HepG2 (cell line): ENCODE measurements around the gene NOS2.

Experiments used
- BRCA1 ChIP-seq: sonication (generic); formaldehyde crosslinking; IDR thresholded peaks from 2 replicates; pipeline ENCODE4 v1.4.0; 2020; ENCODE audit warnings: missing genetic modification reagents
- NFYB ChIP-seq: sonication (generic); formaldehyde crosslinking; IDR thresholded peaks from 2 replicates; pipeline ENCODE4 v1.4.0; 2020; ENCODE audit warnings: missing genetic modification reagents
- TF ChIP-seq, protein P1 (sequence below): sonication (generic); formaldehyde crosslinking; IDR thresholded peaks from 2 replicates; pipeline ENCODE4 v1.5.0; 2020; ENCODE audit warnings: mild to moderate bottlenecking, missing genetic modification reagents, moderate library complexity
- TF ChIP-seq, protein P2 (sequence below): sonication (generic); formaldehyde crosslinking; IDR thresholded peaks from 2 replicates; pipeline ENCODE4 v1.8.0; 2022; ENCODE audit warnings: missing genetic modification reagents, mild to moderate bottlenecking, inconsistent platforms, borderline replicate concordance

DNA sequence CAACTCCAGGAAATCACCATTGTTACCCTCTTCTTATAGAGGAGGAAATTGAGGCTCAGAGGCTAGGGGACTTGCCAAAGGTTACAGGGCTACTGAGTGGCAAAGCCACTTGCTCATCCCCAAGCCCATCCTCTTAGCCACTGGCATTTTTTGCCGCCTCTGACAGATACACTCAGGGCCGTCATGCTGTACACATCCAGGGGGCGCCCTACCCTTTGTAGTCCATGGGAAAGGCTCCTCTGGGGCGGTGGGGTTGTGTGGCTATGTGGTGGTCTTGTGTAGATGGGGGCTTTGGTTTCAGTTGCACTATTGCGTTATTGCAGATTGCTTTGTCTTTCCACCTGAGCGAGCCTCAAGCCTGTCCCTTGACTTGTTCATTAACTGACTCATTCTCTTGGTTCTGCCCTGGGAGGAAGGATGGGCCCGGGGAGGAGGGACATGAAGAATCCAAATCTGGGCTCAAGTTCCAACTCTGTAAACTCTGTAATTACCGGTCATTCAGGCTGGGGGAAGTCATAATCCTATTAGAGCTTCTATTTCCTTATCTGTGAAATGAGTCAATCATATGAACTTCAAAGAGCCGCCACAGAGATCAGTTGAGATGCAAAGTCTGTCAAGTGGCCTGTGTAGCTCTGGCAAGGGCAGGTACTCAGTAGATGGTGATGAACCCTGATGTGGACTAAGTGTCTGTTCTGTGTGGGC, 2.8 kb downstream of the NOS2 start:
- TF ChIP-seq, protein P1, sequence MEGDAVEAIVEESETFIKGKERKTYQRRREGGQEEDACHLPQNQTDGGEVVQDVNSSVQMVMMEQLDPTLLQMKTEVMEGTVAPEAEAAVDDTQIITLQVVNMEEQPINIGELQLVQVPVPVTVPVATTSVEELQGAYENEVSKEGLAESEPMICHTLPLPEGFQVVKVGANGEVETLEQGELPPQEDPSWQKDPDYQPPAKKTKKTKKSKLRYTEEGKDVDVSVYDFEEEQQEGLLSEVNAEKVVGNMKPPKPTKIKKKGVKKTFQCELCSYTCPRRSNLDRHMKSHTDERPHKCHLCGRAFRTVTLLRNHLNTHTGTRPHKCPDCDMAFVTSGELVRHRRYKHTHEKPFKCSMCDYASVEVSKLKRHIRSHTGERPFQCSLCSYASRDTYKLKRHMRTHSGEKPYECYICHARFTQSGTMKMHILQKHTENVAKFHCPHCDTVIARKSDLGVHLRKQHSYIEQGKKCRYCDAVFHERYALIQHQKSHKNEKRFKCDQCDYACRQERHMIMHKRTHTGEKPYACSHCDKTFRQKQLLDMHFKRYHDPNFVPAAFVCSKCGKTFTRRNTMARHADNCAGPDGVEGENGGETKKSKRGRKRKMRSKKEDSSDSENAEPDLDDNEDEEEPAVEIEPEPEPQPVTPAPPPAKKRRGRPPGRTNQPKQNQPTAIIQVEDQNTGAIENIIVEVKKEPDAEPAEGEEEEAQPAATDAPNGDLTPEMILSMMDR (CRISPR knock-in tag): 0 out of 2 replicates have a peak, but pooled peaks have one; percentile 13
- TF ChIP-seq NFYB (CRISPR knock-in tag): no peak
- no peak for TF ChIP-seq BRCA1
- TF ChIP-seq, protein P2, sequence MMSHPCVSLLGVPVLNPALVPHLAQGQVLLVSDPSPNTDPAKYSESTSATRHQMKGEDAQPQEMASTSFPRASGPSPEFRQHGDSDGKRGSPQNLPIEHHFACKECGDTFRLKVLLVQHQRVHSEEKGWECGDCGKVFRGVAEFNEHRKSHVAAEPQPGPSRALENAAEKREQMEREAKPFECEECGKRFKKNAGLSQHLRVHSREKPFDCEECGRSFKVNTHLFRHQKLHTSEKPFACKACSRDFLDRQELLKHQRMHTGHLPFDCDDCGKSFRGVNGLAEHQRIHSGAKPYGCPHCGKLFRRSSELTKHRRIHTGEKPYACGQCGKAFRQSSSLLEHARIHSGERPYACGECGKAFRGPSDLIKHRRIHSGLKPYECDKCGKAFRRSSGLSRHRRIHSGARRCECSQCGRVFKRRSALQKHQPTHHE (CRISPR knock-in tag): no peak
